HG02588 (cell line): ENCODE results near the gene SERP1.

ENCODE experiments used
- ATAC-seq: cut with Tn5 transposase; IDR thresholded peaks from one replicate; pipeline ENCODE4 v1.9.1; 2021; ENCODE audit warnings: mild to moderate bottlenecking, moderate library complexity; ENCODE audit not compliant: unreplicated experiment

The SERP1 gene

GRCh38 chr3:150494411-150494977 lies 51.8 kb downstream of the SERP1 start:
- ATAC-seq, result no peak
